Right ventricle myocardium inferior (tissue), 1 donor: ENCODE measurements around the gene LTBR. TPM values are rescaled to one million over a fixed set of nuclear protein-coding genes. Genes with fewer than 3 reads are reported as not detected.

Source experiments
- ATAC-seq: fragments of 200-7000 bp; cut with Tn5 transposase; one replicate; pipeline ENCODE4 v1.9.1; 2020; ENCODE audit warnings: mild to moderate bottlenecking, moderate library complexity
- DNase-seq: peaks from one replicate; pipeline ENCODE4 v3.0.0; 2021; ENCODE audit errors: missing footprints
- intact Hi-C: fragments of 100-400 bp; cut with DNase I; formaldehyde crosslinking; loops from one replicate; pipeline ENCODE4 v1.11.0; 2022
- total RNA-seq: library from RNA; stranded (reverse); fragmentation: NEBNext Ultra II Directional; extraction: Animal tissue kit (Norgen Biotek cat#: 25700); gene quantifications from one replicate; pipeline ENCODE4 v1.2.1, GENCODE V29; 2021
- donor health status: DM: no; HTN: yes; CAD: no; lungs with severe emphysema.

The LTBR gene
- total RNA-seq, 1 donor from 2014 or later: 34.3 TPM

DNA sequence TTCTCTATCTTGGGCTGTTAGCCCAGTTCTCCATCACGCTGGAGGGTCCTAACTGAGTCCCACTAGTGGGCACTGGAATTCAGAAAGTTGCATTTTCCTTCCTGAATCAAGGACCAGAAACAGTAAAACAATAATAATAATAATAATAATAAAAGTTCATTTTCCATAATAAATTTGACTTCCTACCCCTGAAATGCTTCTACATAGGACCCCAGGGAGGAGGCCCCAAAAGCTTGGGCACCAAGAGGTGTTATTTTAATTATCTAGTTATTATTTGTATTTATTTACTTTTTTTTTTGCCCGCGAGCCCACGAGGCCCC, 21.0 kb upstream of the LTBR start:
- ATAC-seq (no peak), DNase-seq (no peak)
- intact Hi-C loops: no loop called here

DNA sequence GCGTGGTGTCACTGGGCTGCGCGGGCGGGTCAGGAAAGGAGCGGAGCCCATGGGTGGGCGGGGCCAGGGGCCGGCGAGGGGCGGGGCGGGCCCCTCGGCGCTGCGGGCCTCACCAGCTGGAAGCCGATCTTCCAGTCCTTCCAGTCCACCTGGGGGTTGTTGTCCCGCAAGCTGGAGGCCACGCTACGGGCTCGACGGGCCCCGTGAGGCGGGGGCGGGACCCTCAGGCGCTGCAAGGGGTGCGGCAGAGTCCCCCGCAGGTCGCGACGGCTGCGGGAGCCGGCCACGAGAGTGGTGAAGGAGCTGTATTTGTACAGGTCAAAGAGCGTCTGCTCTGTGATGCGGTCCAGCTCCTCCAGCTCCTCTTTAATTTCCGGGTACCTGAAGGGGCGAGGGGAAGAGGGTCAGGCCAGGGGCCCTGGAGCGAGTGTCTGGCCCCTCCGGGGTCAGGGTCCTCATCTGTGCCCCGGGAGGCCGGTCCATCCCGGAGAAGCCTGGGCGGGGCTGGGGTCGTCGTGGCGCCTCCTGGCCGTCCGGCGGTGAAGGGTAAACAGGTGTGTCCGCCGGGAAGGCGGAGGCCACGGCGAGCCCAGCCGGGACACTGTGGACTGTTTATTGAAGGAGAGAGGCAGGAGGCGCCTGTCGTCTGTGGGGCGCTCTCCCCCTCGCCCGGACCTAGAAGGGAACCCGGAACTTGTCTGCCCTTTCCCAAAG, 20.5 kb upstream of the LTBR start:
- intact Hi-C loops: no loop called here
- ATAC-seq: peak; percentile 93

DNA sequence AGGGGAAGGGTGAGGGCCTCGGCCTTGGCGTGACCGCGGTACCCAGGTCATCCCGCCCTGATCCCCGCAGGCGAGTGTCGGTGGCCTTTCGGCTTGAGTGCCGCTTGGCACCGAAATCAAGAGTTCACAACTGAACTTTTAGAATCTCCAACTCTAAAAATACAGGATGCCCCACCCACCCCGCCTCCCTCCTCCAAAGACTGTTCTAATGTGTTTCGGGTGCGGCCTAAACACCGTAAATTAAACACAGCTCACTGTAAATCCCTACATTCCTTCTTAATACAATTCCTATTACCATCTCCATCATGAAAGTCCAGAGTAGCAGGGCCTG, 20.0 kb upstream of the LTBR start:
- no peak for ATAC-seq
- no peak for DNase-seq
- intact Hi-C loops: no loop called here

More for the DNA sequence above, 20.5 kb upstream of the LTBR start:
- DNase-seq: peak; percentile 89

DNA sequence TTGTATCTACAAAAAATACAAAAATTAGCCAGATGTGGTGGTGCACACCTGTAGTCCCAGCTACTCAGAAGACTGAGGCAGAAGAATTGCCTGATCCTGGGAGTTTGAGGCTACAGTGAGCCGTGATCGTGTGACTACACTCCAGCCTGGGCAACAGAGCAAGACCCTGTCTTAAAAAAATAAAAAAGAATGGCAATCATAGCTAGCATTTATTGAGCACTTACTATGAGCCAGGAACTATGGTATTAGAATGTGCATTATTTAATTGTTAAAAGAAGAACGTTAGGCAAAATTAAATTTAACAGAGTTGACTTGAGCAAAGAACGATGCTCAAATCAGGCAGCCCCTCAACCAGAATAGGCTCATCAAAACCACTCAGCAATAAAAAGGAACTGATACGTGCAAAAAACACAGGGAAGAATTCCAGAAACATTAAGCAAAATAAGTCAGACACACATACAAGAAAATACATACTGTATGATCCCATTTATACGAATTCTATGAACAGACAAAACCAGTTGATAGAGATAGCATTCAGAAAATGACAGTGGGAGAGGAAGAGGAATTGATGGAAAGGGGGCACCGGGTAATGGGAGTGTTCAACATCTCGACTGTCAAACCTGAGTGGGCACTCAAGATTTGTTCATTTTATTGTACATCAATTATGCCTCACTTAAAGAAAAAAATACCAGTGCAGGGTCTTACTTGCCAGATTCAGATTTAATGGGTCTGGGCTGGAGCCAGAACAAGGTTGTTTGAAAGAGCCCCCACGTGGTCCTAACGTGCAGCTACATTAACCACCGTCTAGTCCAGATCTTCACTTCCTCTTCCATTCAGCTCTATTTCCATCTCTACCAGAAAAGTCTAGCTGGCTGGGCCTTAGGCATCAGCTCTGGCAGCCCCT, 16.6 kb upstream of the LTBR start:
- no peak for DNase-seq
- no peak for ATAC-seq
- intact Hi-C loops: no loop called here

DNA sequence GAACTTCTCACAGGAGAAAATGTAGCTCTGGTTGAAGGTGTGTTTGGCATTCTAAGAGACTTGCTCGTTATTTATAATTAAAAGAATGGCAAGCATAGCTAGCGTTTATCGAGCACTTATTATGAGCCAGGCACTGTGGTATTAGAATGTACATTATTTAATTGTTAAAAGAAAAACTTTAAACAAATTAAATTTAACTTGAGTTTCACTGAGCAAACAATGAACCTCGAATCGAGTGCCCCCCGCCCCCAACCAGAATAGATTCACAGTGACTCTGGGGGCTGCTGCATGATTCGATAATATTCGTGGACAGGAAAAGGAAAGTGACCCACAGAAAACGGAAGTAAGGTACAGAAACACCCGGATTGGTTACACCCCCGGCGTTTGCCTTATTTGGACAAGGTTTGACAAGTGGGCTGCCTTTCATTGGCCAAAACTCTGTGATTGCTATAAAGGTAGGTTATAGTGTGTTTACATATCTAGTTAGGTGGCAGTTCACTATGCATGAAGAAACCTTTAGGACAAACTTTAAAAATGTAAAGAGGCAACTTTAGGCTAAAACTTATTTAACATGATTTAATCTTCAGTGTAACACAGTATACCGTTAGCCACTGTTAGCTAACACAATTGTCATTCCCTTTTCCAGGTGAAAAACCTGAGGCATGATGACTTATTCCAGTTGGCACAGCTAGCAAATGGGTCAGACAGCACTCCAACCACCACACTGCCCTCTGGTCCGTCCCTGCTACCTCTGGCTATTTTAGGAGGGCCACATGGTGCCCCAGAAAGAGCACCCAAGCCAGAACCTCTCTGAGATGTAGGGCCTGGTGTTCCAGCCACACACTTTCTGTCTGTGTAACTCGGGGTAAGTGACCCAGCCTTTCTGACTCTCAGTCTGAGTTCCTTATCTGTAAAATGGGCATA, 15.7 kb upstream of the LTBR start:
- intact Hi-C loops: no loop called here
- ATAC-seq: no peak
- DNase-seq: no peak

DNA sequence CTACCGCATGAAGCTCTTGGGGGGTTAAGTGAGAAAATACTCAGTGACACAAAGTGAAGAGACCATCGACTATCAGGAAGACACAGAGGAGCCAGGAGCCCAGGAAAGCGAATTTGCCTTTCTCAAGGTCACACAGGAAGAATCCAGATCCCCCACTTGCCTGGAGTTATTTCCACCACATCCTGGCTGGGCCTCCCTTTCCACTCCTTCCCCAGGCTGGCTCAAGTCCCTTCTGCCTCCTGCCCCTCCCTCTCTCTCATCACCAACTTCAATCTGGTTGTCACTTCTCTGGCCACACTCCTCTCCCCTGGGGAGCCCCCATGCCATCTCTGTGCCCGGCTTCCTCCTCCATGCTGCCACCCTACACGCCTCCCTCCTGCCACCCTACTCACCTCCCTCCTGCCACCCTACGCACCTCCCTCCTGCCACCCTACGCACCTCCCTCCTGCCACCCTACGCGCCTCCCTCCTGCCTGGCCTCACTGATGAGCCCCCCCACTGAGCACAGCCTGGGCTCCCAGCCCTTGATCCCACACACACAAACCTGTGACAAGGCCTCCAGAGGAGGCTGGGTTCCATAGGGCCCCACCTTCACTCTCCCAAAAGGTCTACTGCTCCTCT, 14.9 kb upstream of the LTBR start:
- DNase-seq (no peak), ATAC-seq (no peak)
- intact Hi-C loops: no loop called here

DNA sequence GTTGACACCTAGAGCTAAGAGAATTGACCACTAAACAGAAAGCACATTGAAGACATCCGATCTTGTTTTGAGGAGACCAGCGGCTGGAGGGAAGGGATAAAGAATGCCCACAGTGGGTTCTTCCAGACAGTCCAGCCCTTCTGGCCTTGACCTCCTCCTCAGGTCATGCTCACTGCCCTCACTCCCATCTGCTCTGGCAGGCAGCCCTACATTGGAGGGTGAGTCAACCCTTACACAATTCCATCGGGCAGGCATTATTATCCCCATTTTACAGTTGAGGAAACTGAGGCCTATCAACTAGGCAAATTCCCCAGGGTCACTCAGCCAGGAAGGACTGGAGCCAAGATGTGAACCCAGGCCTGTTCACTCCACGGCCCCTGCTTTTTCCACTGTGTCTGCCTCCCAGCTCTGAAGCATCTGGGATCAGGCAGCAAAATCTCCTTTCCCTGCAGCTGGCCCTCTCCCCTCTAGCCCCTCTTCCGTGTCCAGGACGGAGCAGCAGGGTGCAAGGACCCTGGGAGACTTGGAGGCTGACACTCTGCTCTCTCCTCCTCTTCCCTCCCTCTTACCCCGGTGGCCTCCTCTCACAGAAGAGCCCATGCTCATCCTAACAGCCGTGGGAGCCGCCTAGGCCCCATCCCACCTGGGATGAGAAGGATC, 13.9 kb upstream of the LTBR start:
- ATAC-seq (no peak), DNase-seq (no peak)
- intact Hi-C loops: no loop called here

DNA sequence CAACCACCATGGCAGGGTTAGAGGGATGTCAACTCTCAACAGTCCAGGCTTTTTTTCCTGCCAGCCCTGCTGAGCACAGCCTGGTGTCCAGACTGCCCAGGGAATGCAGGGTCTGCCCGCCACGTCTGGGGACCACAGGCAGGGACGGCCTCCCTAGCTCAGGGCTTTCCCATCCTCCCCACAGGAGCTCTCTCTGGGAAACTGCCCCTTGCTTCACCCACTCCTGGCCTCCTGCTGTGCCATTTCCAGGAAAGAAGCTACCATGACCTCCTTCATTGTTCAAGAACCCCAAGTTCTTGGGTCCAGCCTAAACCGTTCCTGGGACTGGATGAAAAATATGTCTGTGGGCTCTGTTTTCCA, 13.4 kb upstream of the LTBR start:
- no peak for DNase-seq
- intact Hi-C loops: no loop called here
- no peak for ATAC-seq

DNA sequence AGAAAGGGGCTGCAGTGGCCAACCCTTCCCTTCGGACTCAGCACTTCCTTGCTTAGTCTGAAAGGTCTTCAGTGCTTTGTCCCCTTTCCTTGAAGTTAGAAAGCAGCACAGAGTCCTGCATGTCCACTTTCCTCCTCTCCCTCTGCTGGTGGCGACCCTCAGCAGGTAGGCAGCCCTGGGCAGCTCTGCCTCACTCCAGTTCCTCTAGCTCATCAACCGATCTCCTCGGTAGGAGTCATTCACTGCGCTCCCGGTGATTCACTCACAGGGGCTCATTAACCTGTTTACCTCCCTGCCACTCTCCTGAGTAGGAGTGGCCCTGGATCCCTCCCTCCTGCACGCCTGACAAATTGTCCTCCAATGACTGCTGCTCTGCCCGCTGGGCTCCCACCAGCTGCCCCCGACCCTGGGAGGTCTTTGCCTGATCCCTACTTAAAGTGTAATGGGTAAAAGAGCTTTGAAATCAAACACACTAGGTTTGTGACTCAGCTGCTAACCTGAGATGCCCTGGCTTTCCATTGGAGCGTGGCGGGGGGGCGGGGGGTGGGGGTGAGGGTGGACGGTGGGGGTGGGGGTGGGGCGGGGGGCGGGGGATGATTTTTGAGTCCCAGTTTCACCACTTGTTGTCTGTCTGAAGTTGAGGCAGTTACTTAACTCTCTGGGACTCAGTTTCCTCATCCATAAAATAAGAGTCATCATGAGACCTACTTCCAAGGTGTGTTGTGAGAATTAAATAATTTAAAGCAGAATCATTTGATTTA, 12.8 kb upstream of the LTBR start:
- no peak for DNase-seq
- intact Hi-C loops: no loop called here
- ATAC-seq: no peak

DNA sequence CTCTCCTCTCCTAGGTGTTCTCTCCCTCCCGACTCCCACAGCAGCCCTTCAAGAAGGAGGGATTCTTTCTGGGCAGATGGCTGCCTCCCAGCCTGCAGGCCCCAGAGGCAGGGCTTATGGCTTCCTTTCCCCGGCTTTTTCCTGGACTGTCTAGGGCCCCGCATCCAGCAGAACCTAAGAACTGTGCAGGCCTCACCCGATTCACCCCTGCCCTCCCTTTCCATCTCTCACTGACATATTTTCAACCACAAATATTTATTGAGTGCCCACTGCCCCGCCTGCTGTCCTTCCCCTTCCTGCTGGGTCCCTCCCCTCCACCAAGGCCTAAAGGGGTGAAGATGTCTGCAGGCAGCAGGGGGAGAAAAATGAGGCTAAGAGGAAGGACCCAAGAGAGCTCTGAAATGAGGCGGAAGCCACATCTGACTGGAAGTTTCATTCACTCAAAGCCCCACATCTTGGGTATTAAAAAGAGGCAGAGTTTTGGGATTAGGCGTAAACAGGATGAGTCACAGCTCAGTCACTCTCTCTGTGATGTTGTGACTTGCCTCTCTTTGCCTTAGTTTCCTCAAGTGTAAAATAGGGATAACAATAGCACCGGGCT, 11.5 kb upstream of the LTBR start:
- intact Hi-C loops: no loop called here
- DNase-seq: no peak
- no peak for ATAC-seq

DNA sequence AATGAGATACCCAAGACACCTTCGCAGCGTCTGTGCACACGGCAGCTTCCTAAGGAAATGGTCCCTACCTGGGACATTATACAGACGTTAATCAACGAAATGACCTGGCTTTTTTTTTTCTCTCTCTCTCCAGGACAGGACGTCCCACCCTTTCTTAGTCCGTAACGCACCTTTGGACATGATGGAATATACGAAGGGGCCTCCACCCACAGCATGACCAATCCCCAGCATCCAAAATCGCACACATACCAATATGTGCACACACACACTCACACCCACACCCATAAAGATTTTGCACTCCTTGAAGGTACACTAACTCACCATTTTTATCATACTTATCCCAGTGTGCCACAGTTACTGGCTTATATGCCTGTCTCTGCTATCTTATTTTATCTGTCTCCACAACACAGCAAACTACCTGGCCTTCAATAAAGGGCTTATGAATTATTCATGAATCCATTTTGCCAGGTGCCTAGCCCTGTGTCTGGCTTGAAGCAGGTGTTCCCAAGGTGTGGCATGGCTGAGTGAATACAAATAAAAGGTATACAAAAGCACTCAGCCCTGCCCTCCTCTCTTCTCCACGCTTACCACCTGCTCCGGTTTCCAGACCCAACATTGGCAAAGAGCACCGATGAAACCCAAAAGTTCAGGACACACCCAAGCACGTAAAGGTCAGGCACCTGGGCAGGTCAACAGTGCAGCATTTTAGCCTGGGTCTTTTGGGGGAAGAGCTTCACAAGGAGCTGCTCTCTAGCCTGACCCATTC, 10.8 kb upstream of the LTBR start:
- DNase-seq (no peak), ATAC-seq (no peak)
- intact Hi-C loops: no loop called here

DNA sequence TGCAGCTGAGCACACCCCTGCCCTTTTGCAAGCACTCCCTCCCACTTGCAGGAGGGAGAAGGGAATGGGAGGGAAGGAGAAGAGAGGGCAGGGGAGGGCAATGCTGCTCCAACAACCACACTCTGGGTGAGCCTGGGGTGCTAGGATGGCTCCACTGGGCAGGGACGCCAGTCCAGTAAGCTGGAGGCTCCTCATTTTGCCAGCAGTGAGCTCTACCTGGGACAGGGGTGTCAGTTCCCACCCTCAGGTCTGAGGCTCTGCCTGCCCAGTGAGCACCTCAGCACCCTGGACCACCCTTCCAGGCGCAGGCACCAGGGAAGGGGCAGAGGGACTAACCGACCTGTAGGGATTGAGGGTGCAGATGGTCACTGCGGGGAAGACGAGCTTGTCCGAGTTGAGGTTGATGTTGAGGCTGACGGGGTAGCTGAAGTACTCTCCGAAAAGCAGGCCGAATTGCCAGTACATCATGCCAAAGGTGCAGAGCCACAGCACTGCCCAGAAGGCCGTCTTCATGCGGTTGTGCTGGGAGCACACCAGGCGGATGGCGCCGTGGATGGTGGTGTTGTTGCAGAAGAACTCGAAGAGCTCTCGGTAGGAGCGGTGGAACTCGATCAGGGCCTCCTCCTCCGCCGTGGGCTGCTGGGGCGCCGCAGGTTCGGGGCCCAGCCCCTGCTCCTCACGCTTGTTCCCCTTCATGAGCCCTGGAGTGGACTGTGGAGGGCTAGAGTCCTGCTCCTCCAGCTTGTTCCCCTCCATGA, 9.8 kb upstream of the LTBR start:
- no peak for ATAC-seq
- intact Hi-C loops: no loop called here
- no peak for DNase-seq

DNA sequence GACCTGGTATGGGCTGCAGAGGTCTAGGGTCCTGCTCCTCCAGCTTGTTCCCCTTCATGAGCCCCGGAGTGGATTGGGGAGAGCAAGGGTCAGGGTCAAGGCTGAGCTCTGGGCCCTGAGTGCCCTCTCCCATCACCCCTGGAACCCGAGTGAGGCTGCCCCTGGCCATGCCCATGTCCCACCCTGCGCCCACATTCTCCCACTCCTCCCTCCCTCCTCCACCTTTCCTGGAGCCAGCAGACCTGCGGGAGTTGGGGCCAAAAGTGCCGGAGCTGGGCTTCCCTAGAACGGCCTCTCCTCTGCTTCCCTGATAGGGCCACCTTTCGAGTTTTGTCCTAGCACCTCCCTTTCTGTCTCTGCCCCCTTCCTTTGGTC, 9.2 kb upstream of the LTBR start:
- ATAC-seq (no peak), DNase-seq (no peak)
- intact Hi-C loops: no loop called here

DNA sequence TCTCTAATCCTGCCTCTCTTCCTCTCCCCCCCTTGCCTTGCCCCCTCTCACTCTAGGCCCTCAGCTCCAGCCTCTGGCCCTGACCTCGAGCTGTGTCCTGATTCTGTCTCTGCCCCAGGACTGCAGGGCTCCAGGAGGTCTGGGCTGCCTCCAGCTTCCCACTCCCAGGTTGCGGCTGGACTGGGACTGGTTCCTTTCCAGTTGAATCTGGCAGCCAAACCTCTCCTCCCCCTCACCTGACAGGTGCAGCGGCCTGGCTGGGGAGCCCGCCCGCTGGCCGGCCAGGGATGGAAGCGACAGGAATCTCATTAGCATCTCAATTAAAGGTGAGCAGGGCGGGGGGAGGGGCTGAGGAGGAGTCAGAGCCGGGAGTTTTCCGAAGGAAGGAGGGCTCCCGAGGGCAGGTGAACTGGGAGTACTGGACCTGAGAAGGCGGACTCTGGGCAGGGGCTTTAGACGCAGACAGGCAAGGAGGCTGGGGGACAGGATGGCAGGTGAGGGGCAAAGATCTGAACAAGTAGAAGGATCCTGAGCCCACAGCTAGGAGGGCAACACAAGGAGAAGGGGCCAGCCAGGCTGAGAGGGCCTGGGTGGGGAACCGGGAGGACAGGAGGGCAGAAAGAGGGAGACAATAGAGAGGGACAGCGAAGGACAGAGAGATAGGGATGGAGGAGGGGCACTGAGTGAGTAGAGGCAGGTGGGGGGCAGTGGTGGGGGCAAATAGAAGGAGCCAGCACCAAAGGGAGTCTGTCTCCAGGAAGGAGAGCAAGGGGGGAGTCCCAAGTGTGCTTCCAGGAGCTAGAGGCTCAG, 8.5 kb upstream of the LTBR start, which contains the start of gene SCNN1A:
TSS of gene SCNN1A (minus strand) at position 295 of the 810 bp plus-strand sequence. CDS start 780 bp downstream, outside the sequence.
- intact Hi-C loops: no loop called here
- DNase-seq: no peak
- no peak for ATAC-seq

DNA sequence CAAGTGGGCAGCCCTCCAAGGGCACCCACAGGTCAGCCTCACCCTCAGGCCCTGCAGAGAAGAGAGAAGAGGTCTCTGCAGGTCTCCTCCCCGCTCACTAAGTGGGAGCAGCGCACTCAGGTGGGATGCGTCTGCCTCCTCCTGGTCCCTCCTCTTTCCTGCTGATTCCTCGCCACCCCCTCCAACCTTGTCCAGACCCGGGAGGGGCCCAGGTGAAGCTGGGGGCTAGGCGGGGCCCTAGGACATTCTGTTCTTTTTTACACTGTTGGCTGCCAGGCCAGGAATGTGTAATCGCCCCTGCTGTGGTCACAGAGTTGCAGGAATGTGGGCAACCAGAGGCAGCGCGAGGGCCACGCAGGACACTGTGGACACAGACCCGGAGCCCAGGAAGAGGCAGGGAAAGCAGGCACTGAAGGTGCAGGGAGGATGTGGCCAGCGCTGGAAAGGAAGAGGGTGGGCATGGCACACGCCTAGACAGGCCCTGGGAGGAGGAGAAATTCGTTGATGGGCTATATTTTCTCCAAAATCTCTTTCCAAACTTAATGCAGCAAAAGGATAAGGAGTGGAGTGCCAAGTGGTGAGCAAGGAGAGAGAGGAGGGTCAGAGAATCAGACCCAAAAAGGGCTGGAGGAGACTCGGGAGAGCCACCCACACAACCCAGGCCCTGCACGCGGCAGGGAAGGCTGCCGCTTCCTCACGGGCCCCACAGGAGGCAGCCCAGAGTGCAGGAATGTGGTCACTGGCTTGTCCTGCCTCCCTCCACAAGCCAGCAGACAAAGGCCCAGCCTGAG, 7.7 kb upstream of the LTBR start:
- DNase-seq: peak; percentile 78
- intact Hi-C loops: no loop called here
- ATAC-seq: peak; percentile 70
